NCI-H1694 treated with DMSO at 0.1 percent for 48 hours (cell line): ENCODE data around the gene NR5A1.

Experiments used
- DNase-seq: peaks from one replicate; lab custom pipeline; 2025; lab: John Stamatoyannopoulos, UW

The NR5A1 gene

DNA sequence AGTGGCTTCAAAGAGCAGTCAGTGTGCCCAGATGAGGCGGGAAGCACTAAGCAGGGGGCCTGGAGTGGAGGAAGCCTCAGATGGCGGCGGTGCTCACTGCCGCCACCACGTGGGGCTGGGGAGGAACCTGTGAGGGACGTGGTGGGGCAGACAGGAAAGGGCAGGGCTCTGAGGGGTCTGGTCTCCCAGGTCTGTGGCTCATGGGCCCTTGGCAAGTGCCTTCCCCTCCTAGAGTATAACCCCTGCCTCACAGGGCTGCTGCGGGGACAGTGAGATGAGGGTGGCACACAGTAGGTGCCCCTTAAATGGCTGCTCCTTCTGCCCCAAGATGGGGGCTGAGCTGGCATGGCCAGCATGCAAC is 26.6 kb downstream of the NR5A1 start:
- no peak for DNase-seq

DNA sequence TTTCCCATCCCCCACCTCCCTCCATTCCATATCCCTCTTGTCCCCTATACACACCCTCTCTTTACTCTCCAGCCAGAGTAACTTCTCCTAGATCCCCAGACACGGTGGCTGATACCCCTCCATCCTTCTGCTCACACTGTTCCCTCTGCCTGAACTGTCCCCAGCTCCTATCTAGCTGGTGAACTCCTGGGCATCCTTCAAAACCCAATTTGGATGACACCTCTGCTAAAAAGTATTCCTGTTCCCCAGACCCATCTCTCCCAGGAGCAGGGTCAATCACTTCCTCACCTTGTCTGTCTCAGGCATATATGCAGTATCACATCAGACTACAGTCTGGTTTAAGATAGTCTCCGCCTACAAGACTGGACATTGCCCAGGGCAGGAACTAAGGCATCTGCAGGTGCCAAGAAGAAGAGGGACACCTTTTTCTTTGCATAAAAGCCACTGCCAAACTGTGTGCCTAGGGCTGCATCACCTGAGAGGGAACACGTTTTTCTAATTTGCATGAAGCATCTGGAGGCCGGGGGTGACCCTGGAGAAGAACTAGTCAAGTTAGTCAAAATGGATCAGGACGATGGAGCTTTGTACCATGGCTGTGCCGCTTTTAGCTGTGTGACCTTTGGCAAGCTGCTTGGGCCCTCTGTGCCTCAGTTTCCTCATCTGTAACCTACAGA is 27.1 kb downstream of the NR5A1 start:
- no peak for DNase-seq

DNA sequence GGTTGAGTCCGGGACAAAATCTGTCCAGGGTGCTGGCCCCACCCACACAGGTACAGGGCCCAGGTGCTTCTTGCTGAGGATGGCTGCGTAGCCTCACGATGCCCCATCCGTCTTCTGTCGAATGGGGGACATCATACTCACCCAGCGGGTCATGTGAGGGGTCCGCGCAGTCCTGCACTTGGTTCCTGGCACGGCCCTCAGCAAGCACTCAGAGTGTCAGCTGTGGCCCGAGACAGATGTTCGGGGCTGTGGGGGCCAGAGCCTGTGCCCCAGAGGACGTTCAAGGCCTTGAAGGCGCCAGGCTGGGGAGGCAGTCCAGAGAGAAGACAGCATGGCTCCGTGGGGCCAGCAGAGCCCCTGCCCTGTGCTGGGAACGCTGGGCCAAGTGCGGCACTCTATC is 27.8 kb downstream of the NR5A1 start:
- DNase-seq = no peak

DNA sequence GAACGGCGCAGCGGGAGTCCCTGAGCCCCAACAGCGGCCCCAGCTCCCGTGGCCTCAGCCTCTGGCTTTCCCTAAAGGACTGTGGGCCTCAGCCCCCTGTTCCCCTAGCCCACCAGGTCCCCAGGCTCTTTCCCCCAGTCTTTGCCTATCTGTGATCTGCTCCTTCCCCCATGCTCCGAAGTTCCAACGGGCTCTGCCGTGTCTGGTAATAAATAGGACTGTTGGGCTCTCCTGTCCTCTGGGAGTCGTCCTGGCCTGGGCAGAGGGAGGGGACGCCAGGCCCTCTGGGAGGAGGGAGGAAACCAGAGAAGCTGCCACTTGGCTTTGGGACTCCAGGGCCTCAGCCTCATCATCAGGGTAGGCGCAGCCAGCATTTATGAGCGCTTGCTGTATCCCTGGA is 28.8 kb downstream of the NR5A1 start:
- DNase-seq = no peak

DNA sequence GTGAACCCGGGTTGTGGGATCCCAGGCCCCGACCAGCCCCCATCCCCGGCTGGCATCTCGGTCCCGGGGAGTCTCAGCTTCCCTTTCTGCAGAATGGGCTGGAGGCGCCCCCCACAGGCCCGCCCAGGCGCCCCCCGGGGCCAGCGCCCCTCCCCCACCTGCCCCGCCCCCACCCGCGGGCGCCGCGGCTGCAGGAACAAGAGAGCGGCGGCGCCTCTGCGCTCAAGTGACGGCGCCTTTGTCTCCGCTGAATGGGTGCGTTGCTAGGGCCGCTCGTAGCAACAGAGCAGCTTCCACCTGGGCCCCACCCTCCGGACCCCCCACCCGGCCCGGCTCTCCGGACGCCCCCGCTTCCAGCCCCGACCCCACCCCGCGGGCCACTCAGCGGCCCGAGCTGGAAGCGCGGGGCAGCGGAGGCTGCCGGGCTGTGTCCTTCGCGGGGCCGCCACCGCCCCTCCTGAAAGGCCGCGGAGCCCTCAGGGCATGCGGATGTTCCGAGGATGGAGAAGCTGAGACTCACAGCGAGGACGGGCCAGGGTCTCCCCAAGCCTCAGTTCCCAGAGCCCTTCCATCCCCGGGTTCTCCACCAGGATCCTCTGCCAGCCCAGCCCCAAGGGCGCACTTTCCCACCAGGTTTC is 29.4 kb downstream of the NR5A1 start:
- DNase-seq = no peak

DNA sequence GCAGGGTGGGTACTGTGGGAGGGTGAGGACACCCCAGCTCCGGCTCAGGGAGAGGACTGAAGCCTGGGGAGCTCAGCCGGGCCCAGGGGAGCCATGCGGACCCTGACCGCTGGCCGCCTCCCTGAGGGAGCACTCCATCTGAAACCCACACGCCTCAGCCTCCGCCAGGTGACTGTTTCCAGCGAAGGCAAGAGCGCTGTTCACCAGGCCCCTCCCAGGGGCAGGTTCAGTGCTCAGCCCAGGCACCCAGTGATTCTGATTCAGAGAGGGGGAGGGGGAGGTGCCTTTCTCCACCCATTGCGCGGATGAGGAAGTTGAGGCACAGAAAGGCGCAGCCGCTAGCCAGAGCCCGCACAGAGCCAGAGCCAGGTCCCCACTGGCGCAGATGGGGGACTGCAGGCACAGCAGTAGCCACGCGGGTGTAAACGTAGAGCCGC is 30.0 kb downstream of the NR5A1 start:
- DNase-seq = no peak

DNA sequence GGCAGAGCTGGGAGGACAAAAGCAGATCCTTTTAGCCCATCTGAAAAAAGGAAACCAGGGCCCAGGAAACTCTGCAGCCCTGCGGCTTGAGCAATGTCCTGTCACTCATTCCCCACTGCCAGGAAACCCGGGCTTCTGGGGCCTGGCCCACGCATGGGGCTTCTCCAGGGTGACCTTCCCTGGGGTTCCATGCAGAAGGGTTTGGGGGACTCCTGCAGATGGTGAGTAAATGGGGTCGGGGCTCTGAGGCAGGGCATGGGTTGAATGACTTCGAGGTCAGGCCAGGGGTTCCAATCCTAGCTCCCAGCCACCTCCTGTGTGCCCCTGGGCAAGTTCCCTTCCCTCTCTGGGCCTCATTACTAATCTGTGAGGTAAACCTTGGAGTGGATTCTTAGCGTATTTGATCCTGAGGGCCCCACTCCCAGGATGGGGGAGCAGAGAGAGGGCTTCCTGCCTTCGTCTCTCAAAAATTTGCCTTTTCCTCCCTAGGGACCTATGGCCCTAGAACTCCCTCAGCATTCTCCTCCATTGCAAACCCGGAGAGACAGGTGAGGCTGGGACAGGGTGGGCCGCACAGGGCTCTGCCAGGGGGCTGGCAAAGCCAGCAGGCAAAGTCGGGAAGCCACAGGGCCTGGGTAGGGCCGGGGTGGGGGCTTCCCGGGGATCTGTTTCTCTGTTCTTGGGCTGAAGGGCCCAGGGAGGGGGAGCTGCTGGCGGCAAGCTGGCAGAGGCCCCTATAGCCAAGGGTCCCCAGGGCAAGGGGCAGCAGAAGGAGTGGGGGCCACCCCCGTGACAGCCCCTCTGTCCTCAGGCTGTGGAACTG is 31.1 kb downstream of the NR5A1 start:
- DNase-seq = no peak

DNA sequence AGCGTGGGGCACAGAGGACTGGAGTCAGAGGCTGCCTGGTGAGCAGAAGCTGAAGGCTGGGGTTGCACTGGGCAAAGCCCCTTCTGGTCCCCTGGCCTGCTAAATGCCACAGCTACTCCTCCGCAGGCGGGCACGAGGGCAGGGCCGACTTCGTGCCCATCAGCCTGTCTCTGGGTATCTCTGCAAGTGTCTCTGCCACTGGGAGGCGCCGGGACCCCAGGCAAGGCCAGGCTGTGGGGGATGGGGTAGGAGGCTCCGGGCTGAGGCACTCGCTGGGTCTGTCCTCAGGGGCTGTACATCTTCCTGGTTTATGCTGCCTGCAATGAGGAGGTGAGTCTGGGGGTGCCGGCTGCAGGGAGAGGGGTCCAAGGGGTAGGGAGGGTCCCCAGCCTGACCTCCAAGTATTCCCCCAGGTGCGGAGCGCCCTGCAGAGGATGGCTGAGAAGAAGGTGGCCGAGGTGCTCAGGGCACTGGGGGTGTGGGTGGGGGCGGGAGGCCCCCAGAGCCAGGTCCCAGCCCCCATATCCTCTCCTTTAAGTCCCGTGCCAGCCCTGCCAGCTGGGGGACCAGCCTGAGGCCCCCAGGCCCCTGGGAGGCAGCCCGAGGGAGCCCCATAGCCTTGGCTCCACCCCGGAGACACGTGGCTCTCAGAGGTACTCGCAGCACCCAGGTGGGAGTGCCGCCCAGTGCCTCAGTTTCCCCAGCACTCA is 31.9 kb downstream of the NR5A1 start:
- DNase-seq = no peak

DNA sequence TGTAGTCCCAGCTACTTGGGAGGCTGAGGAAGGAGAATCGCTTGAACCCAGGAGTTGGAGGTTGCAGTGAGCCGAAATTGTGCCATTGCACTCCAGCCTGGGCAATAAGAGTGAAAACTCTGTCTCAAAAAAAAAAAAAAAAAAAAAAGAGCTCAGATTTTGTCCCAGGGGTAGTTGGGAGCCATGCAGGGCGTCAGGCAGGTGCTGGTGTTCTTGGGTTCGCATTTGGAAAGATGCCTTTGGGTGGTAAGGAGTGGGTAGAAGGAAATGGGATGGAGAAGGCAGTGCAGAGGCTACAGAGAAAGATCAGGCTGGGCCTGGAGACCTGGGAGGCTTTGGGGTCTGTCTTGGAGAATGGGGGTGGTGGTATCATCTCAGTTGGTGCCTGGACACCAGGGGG is 33.0 kb downstream of the NR5A1 start:
- no peak for DNase-seq

DNA sequence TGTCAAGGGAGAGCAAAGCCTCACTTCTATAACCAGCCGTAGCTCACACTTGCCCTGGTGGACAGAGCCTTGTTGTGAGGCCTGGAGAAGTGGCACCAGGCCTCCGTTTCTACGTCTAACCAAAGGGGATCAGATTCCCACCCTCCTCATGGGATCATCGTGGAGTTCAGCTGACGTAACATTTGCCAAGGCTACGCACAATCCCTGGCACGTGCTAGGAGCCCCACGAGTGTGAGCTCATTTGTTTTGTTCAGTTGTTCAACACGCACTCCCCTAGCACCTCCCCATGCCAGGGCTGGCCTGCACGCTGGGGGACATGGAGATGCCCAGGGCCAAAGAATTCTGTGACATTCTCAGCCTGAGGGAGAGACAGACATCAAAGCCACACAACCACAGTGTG is 33.9 kb downstream of the NR5A1 start:
- DNase-seq = no peak

DNA sequence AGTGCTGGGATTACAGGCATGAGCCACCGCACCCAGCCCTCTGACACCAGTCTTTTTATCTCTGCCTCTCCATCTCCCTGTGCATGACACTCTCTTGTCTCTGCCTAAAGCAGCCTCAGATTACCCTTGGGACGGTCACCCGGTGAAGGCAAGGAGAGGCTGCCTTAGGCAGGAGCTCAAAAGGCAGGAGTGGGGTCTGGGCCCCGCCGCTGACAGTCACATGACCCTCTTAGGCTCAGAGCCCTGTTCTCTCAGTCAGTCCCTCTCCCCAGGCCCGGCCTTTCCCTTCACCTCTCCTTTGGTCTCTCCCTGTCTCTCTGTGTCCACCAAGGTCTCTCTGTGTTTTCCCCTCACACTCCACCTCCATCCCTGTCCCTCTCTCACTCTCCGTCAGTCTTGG is 34.4 kb downstream of the NR5A1 start:
- no peak for DNase-seq

DNA sequence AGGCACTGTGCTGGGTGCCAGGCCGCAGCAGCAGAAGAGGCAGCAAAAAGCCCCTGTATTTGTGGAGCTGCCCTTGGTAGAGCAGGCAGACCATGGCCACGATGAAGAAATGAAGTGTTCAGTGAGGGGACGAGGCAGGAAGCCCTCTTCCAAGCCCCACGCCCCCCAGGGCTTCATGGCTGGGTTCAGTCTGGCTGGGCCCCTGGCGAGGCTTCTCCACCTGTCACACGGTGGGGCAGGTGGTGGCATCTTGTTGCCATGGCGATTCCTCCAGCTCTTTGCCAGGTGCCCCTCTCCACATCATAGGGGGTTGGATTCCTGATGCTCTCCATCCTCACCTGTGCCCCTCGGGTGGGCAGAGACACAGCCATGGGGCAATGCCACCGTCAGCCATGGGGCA is 35.4 kb downstream of the NR5A1 start:
- no peak for DNase-seq

DNA sequence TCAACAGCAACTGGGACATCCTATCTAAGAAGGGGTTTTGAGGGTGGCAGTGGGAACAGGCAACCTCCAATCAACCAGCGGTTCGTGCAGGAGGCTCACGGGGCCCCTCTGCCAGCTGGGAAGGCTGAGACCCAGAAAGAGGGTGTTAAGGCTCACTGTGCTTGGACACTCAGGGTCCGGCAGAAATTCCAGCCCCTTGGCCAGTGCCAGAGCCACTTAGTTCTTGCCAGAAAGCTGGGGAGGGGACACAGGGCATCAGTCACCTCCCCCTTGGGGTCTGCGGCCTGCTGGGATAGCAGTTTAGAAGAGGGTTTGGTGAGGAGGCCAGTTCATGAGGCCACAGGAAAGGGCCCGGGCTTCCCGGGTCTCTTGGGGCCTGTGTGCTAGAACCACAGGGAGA is 36.5 kb downstream of the NR5A1 start:
- DNase-seq = no peak

DNA sequence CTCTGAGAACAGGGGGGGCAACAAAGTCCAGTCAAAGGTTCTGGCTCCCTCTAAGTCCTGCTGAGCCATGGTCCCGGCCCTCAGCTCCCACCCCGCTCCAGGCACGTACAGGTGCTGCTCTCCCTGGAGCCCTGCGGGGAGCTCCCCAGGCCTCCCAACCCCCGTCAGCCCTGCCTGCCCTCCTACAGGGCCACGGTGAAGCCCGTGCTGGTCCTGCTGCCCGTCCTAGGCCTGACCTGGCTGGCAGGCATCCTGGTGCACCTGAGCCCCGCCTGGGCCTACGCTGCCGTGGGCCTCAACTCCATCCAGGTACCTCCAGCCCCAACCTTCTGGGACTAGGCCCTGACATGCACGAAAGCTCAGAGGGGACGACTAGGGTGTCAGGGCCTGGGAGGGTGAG is 36.9 kb downstream of the NR5A1 start:
- no peak for DNase-seq

DNA sequence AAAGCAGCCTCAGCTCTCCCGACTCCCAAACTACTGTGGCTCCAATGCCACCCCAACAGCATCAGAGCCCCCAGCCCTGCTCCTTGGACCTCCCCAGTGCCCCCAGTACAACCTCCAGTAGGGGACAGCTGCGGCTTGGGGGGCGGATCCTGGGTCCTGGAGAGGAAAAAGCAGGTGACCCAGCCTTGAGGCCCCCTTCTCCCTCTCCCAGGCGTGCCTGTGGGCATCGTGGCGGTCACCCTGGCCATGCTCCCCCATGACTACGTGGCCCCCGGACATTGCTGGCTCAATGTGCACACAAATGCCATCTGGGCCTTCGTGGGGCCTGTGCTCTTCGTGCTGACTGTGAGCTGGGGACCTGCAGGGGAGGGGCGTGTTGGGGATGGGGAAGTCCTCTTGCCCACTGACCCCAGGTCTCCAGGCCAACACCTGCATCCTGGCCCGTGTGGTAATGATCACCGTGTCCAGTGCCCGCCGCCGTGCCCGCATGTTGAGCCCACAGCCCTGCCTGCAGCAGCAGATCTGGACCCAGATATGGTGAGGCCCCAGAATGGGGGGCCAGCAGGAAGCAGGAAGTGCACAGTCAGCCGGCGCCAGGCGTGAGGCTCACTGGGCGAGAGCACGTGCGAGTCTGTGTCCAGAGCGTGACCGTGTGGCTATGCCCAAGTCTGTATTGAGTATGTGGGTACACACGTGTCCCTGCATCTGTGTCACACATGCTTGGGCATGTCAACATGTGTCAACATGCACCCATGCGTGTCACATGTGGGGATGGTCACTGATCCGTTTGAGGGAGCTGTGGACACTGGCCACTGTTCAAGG is 38.0 kb downstream of the NR5A1 start:
- no peak for DNase-seq

DNA sequence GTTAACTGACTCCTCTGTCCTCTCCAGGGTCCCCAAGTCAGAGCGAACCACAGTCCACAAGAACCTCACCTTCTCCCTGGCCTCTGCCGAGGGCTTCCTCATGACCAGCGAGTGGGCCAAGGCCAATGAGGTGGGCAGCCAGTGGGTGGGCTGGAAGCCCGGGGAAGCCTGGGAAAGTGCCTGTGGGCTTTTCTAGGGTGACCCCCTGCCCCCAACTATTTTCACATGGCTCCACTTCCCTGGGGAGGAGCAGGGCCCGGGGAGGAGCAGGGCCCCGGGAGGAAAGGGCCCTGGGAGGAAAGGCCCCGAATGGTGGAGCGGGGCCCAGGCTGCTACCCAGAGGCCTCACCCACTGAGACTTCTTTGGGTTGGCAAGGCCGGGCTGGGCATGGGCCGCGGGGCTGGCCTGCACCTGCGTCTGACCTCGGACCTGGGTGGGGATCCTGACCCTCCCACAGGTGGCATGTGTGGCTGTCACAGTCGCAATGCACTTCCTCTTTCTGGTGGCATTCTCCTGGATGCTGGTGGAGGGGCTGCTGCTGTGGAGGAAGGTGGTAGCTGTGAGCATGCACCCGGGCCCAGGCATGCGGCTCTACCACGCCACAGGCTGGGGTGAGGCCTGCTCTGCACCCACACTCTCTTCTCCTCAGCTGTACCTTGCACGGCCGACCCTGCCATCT is 39.0 kb downstream of the NR5A1 start:
- DNase-seq = no peak

DNA sequence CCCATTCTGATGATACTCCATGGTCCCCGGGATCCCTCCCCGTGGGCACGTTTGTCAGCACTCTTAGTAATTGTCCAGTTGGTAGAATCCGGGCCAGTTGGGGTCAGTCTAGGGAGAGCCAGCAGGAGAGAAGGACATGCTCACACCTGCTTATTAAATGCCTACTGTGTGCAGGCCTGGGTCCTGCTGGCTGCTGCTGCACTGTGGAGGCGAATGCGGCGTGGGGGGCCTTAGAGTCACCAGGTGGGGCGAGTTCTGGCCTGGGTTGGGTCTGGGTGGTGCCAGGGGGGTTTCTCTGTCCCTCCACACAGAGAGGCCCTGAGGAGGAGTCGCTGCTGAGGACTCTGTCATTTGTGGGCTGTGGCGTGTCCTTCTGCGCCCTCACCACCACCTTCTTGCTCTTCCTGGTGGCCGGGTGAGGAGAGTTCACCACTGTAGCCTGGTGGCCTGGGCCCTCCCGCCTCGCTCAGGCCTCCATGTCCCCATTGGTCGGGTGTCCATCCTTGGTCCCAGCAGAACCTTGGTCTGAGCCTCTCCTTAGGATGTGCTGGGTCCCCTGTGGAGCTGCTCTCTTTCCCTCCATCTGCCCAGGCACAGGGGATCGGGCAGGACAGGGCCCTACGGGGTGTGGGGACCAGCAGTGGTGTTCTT is 39.7 kb downstream of the NR5A1 start:
- no peak for DNase-seq

DNA sequence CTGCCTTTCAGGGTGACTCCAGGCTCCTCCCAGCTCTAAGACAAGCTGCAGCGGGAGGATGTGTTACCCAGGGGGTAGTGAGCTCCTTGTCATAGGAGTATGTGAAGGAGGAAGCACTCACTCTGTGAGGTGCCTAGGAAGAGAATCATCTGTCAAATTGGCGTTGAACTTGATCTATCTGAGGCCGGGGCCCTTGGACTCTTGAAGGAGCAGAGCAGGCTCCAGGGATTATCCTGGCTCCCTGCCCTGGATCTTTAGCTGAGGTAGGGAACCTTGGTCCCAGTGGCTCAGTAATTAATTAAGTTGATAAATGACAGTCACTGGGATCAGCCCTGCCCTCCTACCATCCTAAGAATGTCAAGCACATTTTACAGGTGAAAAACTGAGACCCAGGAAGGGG is 41.5 kb downstream of the NR5A1 start:
- no peak for DNase-seq

DNA sequence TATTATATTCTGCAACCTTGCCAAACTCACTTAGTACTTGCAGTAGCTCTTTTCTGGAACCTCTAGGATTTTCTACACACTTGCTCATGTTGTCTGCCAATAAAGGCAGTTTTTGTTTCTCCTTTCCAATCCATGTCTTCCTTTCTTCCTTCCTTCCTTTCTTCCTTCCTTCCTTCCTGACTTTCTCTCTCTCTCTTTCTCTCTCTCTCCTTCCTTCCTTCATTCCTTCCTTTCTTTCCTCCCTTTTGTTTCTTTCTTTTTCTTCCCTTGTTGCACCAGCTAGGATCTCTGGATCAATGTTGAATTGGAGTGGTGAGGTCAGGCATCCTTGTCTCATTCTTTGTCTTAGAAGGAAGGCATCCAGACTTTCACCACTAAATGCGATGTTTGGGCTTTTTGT is 44.5 kb downstream of the NR5A1 start:
- no peak for DNase-seq

DNA sequence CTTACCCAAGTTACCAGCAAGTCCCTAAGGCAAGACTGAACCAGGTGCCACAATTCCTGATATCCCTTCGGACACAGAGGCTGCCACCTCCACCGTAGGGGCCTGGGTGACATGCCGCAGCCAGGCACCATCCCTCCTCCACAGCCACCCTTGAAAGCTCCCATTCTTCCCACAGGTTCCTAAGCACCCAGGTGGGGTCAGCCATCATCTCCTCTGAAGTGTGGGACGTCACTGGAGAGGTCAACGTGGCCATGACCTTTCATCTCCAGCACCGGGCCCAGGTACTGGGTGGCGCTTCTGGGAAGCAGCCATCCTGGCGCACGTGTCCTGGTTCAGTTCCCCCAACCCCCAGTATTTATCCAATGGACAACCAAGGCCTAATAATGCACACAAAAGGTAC is 48.8 kb downstream of the NR5A1 start:
- DNase-seq = no peak
